OCI-LY3 (cell line): ENCODE data around the gene ZNF613.
"Not testable (repeated sequence)": the region's sequence is repeated elsewhere in the genome, so short reads cannot be mapped to it uniquely, and the experiment has no call there.

Source experiments
- H2AFZ ChIP-seq: fragments of 200-600, 300-600 bp; shearing (Covaris generic); 2 replicates; pipeline ENCODE4 v1.6.0; 2014; ENCODE audit warnings: antibody characterized with exemption, low read depth, low read length
- H3K27ac ChIP-seq: fragments of 200-600, 300-600 bp; sonication (generic); 2 replicates; pipeline ENCODE4 v1.5.1; 2014; ENCODE audit warnings: mild to moderate bottlenecking, low read length, moderate library complexity, mixed read lengths
- H3K27me3 ChIP-seq: fragments of 200-600, 300-600 bp; sonication (generic); 2 replicates; pipeline ENCODE4 v1.6.1; 2014; ENCODE audit warnings: low read depth, low read length, mixed read lengths
- H3K36me3 ChIP-seq: fragments of 200-600, 300-600 bp; sonication (generic); replicated peaks from 2 replicates; pipeline ENCODE3; 2014; ENCODE audit warnings: low read depth, low read length, mixed read lengths
- H3K4me1 ChIP-seq: fragments of 300-600, 200-600 bp; sonication (generic); 2 replicates; pipeline ENCODE4 v1.6.1; 2014; ENCODE audit warnings: low read length, mixed read lengths
- H3K4me2 ChIP-seq: fragments of 200-600, 300-600 bp; sonication (generic); 2 replicates; pipeline ENCODE4 v1.6.1; 2014; ENCODE audit warnings: low read length, mixed read lengths
- H3K4me3 ChIP-seq: fragments of 300-600, 200-600 bp; sonication (generic); 2 replicates; pipeline ENCODE4 v1.5.1; 2014; ENCODE audit warnings: antibody characterized with exemption, mild to moderate bottlenecking, low read length, moderate library complexity
- H3K79me2 ChIP-seq: fragments of 300-600, 200-600 bp; shearing (Covaris generic); 2 replicates; pipeline ENCODE4 v1.6.1; 2014; ENCODE audit warnings: mild to moderate bottlenecking, low read length, mixed read lengths
- H3K9ac ChIP-seq: fragments of 300-600, 200-600 bp; shearing (Covaris generic); 2 replicates; pipeline ENCODE4 v1.6.0; 2014; ENCODE audit warnings: mild to moderate bottlenecking, low read length, moderate library complexity
- H3K9me3 ChIP-seq: fragments of 200-600, 300-600 bp; shearing (Covaris generic); 2 replicates; pipeline ENCODE4 v1.6.1; 2014; ENCODE audit warnings: low read length, mixed read lengths; ENCODE audit not compliant: insufficient read depth
- H4K20me1 ChIP-seq: fragments of 200-600, 300-600 bp; sonication (generic); 2 replicates; pipeline ENCODE4 v1.6.1; 2016; ENCODE audit warnings: low read length, mixed read lengths; ENCODE audit not compliant: insufficient read depth
- EZH2phosphoT487 ChIP-seq: fragments of 200-600 bp; shearing (Covaris generic); IDR thresholded peaks from 2 replicates; pipeline ENCODE4 v1.6.1; 2018; ENCODE audit warnings: antibody characterized with exemption, mixed run types, low read depth
- TF ChIP-seq, protein P1 (sequence below): fragments of 200-600, 300-600 bp; sonication (generic); IDR thresholded peaks from 2 replicates; pipeline ENCODE4 v1.5.1; 2014; ENCODE audit warnings: antibody characterized with exemption, low read length, low read depth

The ZNF613 gene

DNA sequence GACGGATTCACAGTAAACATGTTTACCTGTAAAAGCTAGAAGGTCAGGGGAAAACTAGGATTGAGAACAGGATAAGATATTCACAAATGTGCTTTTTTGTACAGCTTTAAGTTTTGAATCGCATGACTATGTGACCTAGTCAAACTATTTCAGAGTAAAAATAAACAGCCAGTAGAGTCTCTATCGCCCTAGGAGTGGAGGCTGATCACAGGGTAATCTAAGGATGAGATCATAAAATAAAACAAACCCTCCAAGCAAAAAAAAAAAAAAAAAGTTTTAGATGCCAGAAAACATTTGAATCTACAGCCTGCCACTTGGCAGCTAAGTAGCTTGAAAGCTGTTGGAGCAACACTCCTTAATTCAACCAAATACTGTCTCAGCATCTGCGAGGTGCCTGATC is 32.5 kb downstream of the ZNF613 start:
- H3K9me3 ChIP-seq: 0 out of 2 replicates have a peak, but pooled peaks cover 4% of the 10 kb centered on the region

DNA sequence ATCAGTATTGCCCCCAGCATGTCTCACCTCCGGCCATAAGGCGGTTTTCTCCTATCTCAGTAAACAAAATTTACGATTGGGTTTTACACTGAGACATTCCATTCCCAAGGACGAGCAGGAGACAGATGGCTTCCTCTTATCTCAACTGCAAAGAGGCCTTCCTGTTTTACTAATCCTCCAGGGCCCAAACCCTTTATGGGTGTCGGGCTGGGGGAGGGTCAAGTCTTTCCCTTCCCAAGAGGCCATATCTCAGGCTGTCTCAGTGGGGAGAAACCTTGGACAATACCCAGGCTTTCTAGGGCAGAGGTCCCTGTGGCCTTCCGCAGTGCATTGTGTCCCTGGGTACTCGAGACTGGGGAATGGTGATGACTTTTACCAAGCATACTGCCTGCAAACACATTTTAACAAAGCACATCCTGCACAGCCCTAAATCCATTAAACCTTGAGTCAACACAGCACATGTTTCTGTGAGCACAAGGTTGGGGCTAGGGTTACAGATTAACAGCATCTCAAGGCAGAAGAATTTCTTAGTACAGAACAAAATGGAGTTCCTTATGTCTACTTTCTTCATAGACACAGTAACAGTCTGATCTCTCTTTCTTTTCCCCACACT is 33.5 kb downstream of the ZNF613 start:
- not testable (repeated sequence) for H3K79me2 ChIP-seq, H3K4me1 ChIP-seq, H3K9ac ChIP-seq, H3K36me3 ChIP-seq, H4K20me1 ChIP-seq, H3K9me3 ChIP-seq, H3K27me3 ChIP-seq, H3K4me3 ChIP-seq, H3K27ac ChIP-seq, H3K4me2 ChIP-seq, H2AFZ ChIP-seq

More for the DNA sequence above, 32.5 kb downstream of the ZNF613 start:
- Histone ChIP-seq H3K36me3 (no peaks in the 10 kb centered on the region), H3K4me1 (no peaks in the 10 kb centered on the region), H3K79me2 (no peaks in the 10 kb centered on the region), H4K20me1 (no peaks in the 10 kb centered on the region), H3K4me2 (no peak overlapping the region), H3K4me3 (no peak overlapping the region), H3K27me3 (no peaks in the 10 kb centered on the region), H2AFZ (no peak overlapping the region), H3K27ac (no peak overlapping the region), H3K9ac (no peak overlapping the region)
- TF ChIP-seq EZH2phosphoT487: no peak
- TF ChIP-seq, protein P1, sequence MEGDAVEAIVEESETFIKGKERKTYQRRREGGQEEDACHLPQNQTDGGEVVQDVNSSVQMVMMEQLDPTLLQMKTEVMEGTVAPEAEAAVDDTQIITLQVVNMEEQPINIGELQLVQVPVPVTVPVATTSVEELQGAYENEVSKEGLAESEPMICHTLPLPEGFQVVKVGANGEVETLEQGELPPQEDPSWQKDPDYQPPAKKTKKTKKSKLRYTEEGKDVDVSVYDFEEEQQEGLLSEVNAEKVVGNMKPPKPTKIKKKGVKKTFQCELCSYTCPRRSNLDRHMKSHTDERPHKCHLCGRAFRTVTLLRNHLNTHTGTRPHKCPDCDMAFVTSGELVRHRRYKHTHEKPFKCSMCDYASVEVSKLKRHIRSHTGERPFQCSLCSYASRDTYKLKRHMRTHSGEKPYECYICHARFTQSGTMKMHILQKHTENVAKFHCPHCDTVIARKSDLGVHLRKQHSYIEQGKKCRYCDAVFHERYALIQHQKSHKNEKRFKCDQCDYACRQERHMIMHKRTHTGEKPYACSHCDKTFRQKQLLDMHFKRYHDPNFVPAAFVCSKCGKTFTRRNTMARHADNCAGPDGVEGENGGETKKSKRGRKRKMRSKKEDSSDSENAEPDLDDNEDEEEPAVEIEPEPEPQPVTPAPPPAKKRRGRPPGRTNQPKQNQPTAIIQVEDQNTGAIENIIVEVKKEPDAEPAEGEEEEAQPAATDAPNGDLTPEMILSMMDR: no peak

DNA sequence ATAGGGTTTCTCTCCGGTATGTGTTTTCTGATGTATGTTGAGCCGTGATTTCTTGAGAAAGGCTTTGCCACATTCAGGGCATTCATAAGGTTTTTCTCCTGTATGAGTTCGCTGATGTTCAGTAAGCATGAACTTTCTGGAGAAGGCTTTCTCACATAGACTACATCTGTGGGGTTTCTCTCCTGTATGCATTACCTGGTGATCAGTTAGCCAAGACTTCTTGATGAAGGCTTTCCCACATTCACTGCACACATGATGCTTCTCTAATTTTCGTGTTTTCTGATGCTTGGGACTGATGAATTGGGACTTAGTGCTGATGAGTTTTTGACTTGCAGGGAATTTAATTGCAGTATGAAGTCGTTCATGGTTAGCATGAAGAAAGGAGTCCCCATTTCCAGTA is 38.3 kb downstream of the ZNF613 start:
- no peaks in the 10 kb centered on the region for H4K20me1 ChIP-seq
- no peak overlapping the region for H2AFZ ChIP-seq
- TF ChIP-seq EZH2phosphoT487: no peak
- TF ChIP-seq, protein P1: no peak
- H3K4me2 ChIP-seq: no peak overlapping the region
- H3K27me3 ChIP-seq: no peaks in the 10 kb centered on the region
- no peaks in the 10 kb centered on the region for H3K4me1 ChIP-seq
- H3K36me3 ChIP-seq: no peaks in the 10 kb centered on the region
- no peak overlapping the region for H3K9ac ChIP-seq
- no peak overlapping the region for H3K4me3 ChIP-seq
- peaks cover 20% of the 10 kb centered on the region; the same call in 1 of the 2 replicates for H3K9me3 ChIP-seq
- H3K27ac ChIP-seq: no peak overlapping the region
- no peaks in the 10 kb centered on the region for H3K79me2 ChIP-seq

DNA sequence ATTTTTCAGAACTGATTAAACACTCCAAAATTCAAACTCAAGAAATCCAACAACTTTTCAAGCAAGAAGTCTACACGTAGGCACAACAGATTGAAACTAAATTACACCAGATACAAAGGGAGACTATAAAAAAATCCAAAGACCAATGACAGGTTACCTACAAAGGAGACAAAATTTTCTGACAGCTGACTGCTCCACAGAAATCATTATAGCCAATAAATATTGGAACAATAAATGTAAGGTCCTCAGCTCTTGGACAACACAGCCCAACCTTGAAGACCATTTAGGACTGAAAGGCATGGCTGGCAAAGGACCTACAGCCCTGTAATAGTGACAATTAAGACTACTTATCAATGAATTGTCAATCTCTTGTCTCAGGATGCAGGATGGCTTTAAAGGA is 43.4 kb downstream of the ZNF613 start:
- Histone ChIP-seq H3K9me3 (peaks cover 38% of the 10 kb centered on the region), H3K36me3 (no peaks in the 10 kb centered on the region), H3K4me3 (no peak overlapping the region), H3K79me2 (no peaks in the 10 kb centered on the region), H3K4me1 (no peaks in the 10 kb centered on the region), H3K4me2 (no peak overlapping the region), H4K20me1 (no peaks in the 10 kb centered on the region), H2AFZ (no peak overlapping the region), H3K27ac (no peak overlapping the region), H3K27me3 (no peaks in the 10 kb centered on the region), H3K9ac (no peak overlapping the region)
- TF ChIP-seq, protein P1: no peak
- no peak for TF ChIP-seq EZH2phosphoT487
